T-helper 17 cell (primary cell): Measurements from ENCODE around the gene BTBD9. TPM values are rescaled to one million over a fixed set of nuclear protein-coding genes. Genes with fewer than 3 reads are reported as not detected.

Experiments
- ATAC-seq: fragments of 150-1000 bp; cut with Tn5 transposase; 2 replicates; pipeline ENCODE4 v1.10.0; 2021; ENCODE audit warnings: mild to moderate bottlenecking, moderate library complexity
- DNase-seq, 3 donors: peaks; one replicate each; pipeline versions ENCODE4 v3.0.0 to v3.0.0-alpha.2; 2020 to 2021
- H3K9me3 ChIP-seq: one replicate; pipeline ENCODE4 v1.7.0; 2013; ENCODE audit warnings: low read length, mild to moderate bottlenecking; ENCODE audit not compliant: control insufficient read depth, poor library complexity, severe bottlenecking
- H3K27ac Mint-ChIP-seq: one replicate; pipeline ENCODE4 v1.8.0; 2022; ENCODE audit warnings: mild to moderate bottlenecking, moderate library complexity, mixed read lengths
- H3K27me3 Mint-ChIP-seq: one replicate; pipeline ENCODE4 v1.8.0; 2022; ENCODE audit warnings: mixed read lengths
- H3K36me3 Mint-ChIP-seq: one replicate; pipeline ENCODE4 v1.8.0; 2022; ENCODE audit warnings: low read depth, mixed read lengths
- H3K4me1 Mint-ChIP-seq: one replicate; pipeline ENCODE4 v1.8.0; 2022; ENCODE audit warnings: mild to moderate bottlenecking, mixed read lengths
- H3K4me3 Mint-ChIP-seq: one replicate; pipeline ENCODE4 v1.8.0; 2022; ENCODE audit warnings: mild to moderate bottlenecking, moderate library complexity, mixed read lengths
- total RNA-seq, 4 donors: library from RNA in 2 of 4; stranded (reverse) in 2 of 4; gene quantifications; one replicate each; pipeline ENCODE4 v1.2.3 and lab custom pipeline; 2022 to 2026

BTBD9 gene
- total RNA-seq, 2 donors from 2014 or later: 61.3 to 63.5 TPM

GRCh38 chr6:38484656-38485055 is 155.1 kb downstream of the BTBD9 start:
- Mint-ChIP-seq H3K27me3 (no peaks in the 10 kb centered on the region), H3K4me1 (peaks cover 3% of the 10 kb centered on the region), H3K36me3 (peaks cover 2% of the 10 kb centered on the region), H3K4me3 (no peak overlapping the region), H3K27ac (no peak overlapping the region)
- no peaks in the 10 kb centered on the region for H3K9me3 ChIP-seq
- ATAC-seq: no peak
- DNase-seq: no peak

- ATAC-seq: peak; percentile 56
- H3K9me3 ChIP-seq: no peaks in the 10 kb centered on the region
- H3K36me3 Mint-ChIP-seq: peaks cover 2% of the 10 kb centered on the region
- peaks cover 3% of the 10 kb centered on the region for H3K4me1 Mint-ChIP-seq
- no peak overlapping the region for H3K4me3 Mint-ChIP-seq
- DNase-seq: no peak
- H3K27me3 Mint-ChIP-seq: no peaks in the 10 kb centered on the region
- H3K27ac Mint-ChIP-seq: no peak overlapping the region
Observed at GRCh38 chr6:38483526-38483925, 156.2 kb downstream of the BTBD9 start.

- Mint-ChIP-seq H3K27ac (no peak overlapping the region), H3K36me3 (peaks cover 1% of the 10 kb centered on the region), H3K27me3 (no peaks in the 10 kb centered on the region), H3K4me3 (no peak overlapping the region), H3K4me1 (peaks cover 6% of the 10 kb centered on the region)
- H3K9me3 ChIP-seq: no peaks in the 10 kb centered on the region
- ATAC-seq: no peak
- DNase-seq: no peak
Observed at GRCh38 chr6:38482466-38482865, 157.3 kb downstream of the BTBD9 start.

- no peak for ATAC-seq
- H3K4me3 Mint-ChIP-seq: no peak overlapping the region
- H3K4me1 Mint-ChIP-seq: peaks cover 10% of the 10 kb centered on the region
- H3K27me3 Mint-ChIP-seq: no peaks in the 10 kb centered on the region
- no peak for DNase-seq
- no peak overlapping the region for H3K27ac Mint-ChIP-seq
- H3K9me3 ChIP-seq: no peaks in the 10 kb centered on the region
- no peaks in the 10 kb centered on the region for H3K36me3 Mint-ChIP-seq
Observed at GRCh38 chr6:38481851-38482250, 157.9 kb downstream of the BTBD9 start.

GRCh38 chr6:38481211-38481836 is 158.4 kb downstream of the BTBD9 start:
- ATAC-seq (no peak), DNase-seq (no peak)
- no peaks in the 10 kb centered on the region for H3K36me3 Mint-ChIP-seq
- H3K27me3 Mint-ChIP-seq: no peaks in the 10 kb centered on the region
- no peak overlapping the region for H3K4me3 Mint-ChIP-seq
- no peaks in the 10 kb centered on the region for H3K9me3 ChIP-seq
- H3K27ac Mint-ChIP-seq: no peak overlapping the region
- H3K4me1 Mint-ChIP-seq: peaks cover 10% of the 10 kb centered on the region

- Mint-ChIP-seq H3K36me3 (peaks cover 2% of the 10 kb centered on the region), H3K4me3 (no peak overlapping the region), H3K27me3 (no peaks in the 10 kb centered on the region), H3K4me1 (peaks cover 10% of the 10 kb centered on the region), H3K27ac (no peak overlapping the region)
- DNase-seq (no peak), ATAC-seq (no peak)
- H3K9me3 ChIP-seq: no peaks in the 10 kb centered on the region
Observed at GRCh38 chr6:38480036-38480435, 159.7 kb downstream of the BTBD9 start.

- H3K27me3 Mint-ChIP-seq: no peaks in the 10 kb centered on the region
- no peak overlapping the region for H3K27ac Mint-ChIP-seq
- H3K4me3 Mint-ChIP-seq: no peak overlapping the region
- no peak for DNase-seq
- no peaks in the 10 kb centered on the region for H3K9me3 ChIP-seq
- peaks cover 2% of the 10 kb centered on the region for H3K36me3 Mint-ChIP-seq
- ATAC-seq: no peak
- H3K4me1 Mint-ChIP-seq: peaks cover 10% of the 10 kb centered on the region
Observed at GRCh38 chr6:38479331-38479730, 160.4 kb downstream of the BTBD9 start.

GRCh38 chr6:38477680-38478260 is 162.0 kb downstream of the BTBD9 start:
- no peaks in the 10 kb centered on the region for H3K9me3 ChIP-seq
- Mint-ChIP-seq H3K4me3 (no peak overlapping the region), H3K36me3 (peaks cover 4% of the 10 kb centered on the region), H3K27ac (no peak overlapping the region), H3K4me1 (peaks cover 10% of the 10 kb centered on the region), H3K27me3 (no peaks in the 10 kb centered on the region)
- ATAC-seq (no peak), DNase-seq (no peak)

GRCh38 chr6:38476888-38477287 is 162.8 kb downstream of the BTBD9 start:
- ATAC-seq (no peak), DNase-seq (no peak)
- Mint-ChIP-seq H3K27ac (no peak overlapping the region), H3K4me3 (no peak overlapping the region), H3K4me1 (peaks cover 10% of the 10 kb centered on the region), H3K36me3 (peaks cover 4% of the 10 kb centered on the region), H3K27me3 (no peaks in the 10 kb centered on the region)
- no peaks in the 10 kb centered on the region for H3K9me3 ChIP-seq

GRCh38 chr6:38476141-38476540 is 163.6 kb downstream of the BTBD9 start:
- ATAC-seq: no peak
- H3K4me3 Mint-ChIP-seq: no peak overlapping the region
- no peak overlapping the region for H3K27ac Mint-ChIP-seq
- no peaks in the 10 kb centered on the region for H3K9me3 ChIP-seq
- H3K36me3 Mint-ChIP-seq: peaks cover 4% of the 10 kb centered on the region
- H3K4me1 Mint-ChIP-seq: peaks cover 10% of the 10 kb centered on the region
- no peak for DNase-seq
- no peaks in the 10 kb centered on the region for H3K27me3 Mint-ChIP-seq

- Mint-ChIP-seq H3K27me3 (no peaks in the 10 kb centered on the region), H3K4me1 (peaks cover 9% of the 10 kb centered on the region), H3K27ac (no peak overlapping the region), H3K36me3 (peaks cover 2% of the 10 kb centered on the region), H3K4me3 (no peak overlapping the region)
- DNase-seq: no peak
- no peaks in the 10 kb centered on the region for H3K9me3 ChIP-seq
- ATAC-seq: no peak
Observed at GRCh38 chr6:38470548-38470947, 169.2 kb downstream of the BTBD9 start.

GRCh38 chr6:38467566-38467965 is 172.2 kb downstream of the BTBD9 start:
- DNase-seq: no peak
- H3K27me3 Mint-ChIP-seq: no peaks in the 10 kb centered on the region
- no peaks in the 10 kb centered on the region for H3K9me3 ChIP-seq
- no peaks in the 10 kb centered on the region for H3K36me3 Mint-ChIP-seq
- no peak overlapping the region for H3K27ac Mint-ChIP-seq
- H3K4me1 Mint-ChIP-seq: peaks cover 9% of the 10 kb centered on the region
- H3K4me3 Mint-ChIP-seq: no peak overlapping the region
- ATAC-seq: no peak

- H3K9me3 ChIP-seq: no peaks in the 10 kb centered on the region
- Mint-ChIP-seq H3K36me3 (no peaks in the 10 kb centered on the region), H3K27ac (no peak overlapping the region), H3K27me3 (no peaks in the 10 kb centered on the region), H3K4me1 (no peaks in the 10 kb centered on the region), H3K4me3 (no peak overlapping the region)
- ATAC-seq (no peak), DNase-seq (no peak)
Observed at GRCh38 chr6:38460186-38460585, 179.5 kb downstream of the BTBD9 start.

- Mint-ChIP-seq H3K27me3 (no peaks in the 10 kb centered on the region), H3K4me3 (no peak overlapping the region), H3K4me1 (no peaks in the 10 kb centered on the region), H3K36me3 (no peaks in the 10 kb centered on the region), H3K27ac (no peak overlapping the region)
- DNase-seq (no peak), ATAC-seq (no peak)
- no peaks in the 10 kb centered on the region for H3K9me3 ChIP-seq
Observed at GRCh38 chr6:38459291-38459690, 180.4 kb downstream of the BTBD9 start.
